Loucy (cell line): ENCODE data around the gene RIMBP2.

Experiments
- H2AFZ ChIP-seq: fragments of 200-600 bp; sonication (generic); 2 replicates; pipeline ENCODE4 v1.6.0; 2016; ENCODE audit warnings: antibody characterized with exemption, mild to moderate bottlenecking, low read length, moderate library complexity
- H3F3A ChIP-seq: fragments of 200-600 bp; 2 replicates; pipeline ENCODE4 v1.6.0; 2016; ENCODE audit warnings: antibody characterized with exemption, low read depth, mild to moderate bottlenecking
- H3K27me3 ChIP-seq: fragments of 200-600 bp; sonication (generic); 2 replicates; pipeline ENCODE4 v1.6.1; 2014; ENCODE audit warnings: low read length, mild to moderate bottlenecking; ENCODE audit not compliant: insufficient read depth, poor library complexity, severe bottlenecking
- H3K36me3 ChIP-seq: fragments of 200-600 bp; sonication (generic); 2 replicates; pipeline ENCODE4 v1.6.1; 2016; ENCODE audit warnings: low read length; ENCODE audit not compliant: insufficient read depth
- H3K4me1 ChIP-seq: fragments of 200-600 bp; sonication (generic); 2 replicates; pipeline ENCODE4 v1.5.1; 2014; ENCODE audit warnings: low read length, mild to moderate bottlenecking; ENCODE audit not compliant: insufficient read depth, poor library complexity, severe bottlenecking
- H3K4me2 ChIP-seq: fragments of 200-600 bp; sonication (generic); 2 replicates; pipeline ENCODE4 v1.6.0; 2014; ENCODE audit warnings: antibody characterized with exemption, low read length, low read depth, mild to moderate bottlenecking; ENCODE audit not compliant: poor library complexity, severe bottlenecking
- H3K4me3 ChIP-seq: fragments of 200-600 bp; sonication (generic); 2 replicates; pipeline ENCODE4 v1.5.1; 2014; ENCODE audit warnings: low read length, mild to moderate bottlenecking, mixed read lengths; ENCODE audit not compliant: poor library complexity, severe bottlenecking
- H3K79me2 ChIP-seq: fragments of 200-600 bp; sonication (generic); 2 replicates; pipeline ENCODE4 v1.6.1; 2014; ENCODE audit warnings: low read length; ENCODE audit not compliant: insufficient read depth
- H3K9ac ChIP-seq: fragments of 200-600 bp; sonication (generic); 2 replicates; pipeline ENCODE4 v1.6.0; 2014; ENCODE audit warnings: mild to moderate bottlenecking, low read depth, low read length, moderate library complexity; ENCODE audit not compliant: poor library complexity, severe bottlenecking
- H3K9me2 ChIP-seq: fragments of 200-600 bp; sonication (generic); replicated peaks from 2 replicates; pipeline ENCODE4 v1.6.1; 2016; ENCODE audit warnings: low read depth, low read length, mixed read lengths
- H3K9me3 ChIP-seq: fragments of 200-600 bp; sonication (generic); 2 replicates; pipeline ENCODE4 v1.6.1; 2014; ENCODE audit warnings: mild to moderate bottlenecking, antibody characterized with exemption, low read length, low read depth; ENCODE audit not compliant: insufficient read depth
- H4K20me1 ChIP-seq: fragments of 200-600 bp; sonication (generic); 2 replicates; pipeline ENCODE4 v1.6.0; 2014; ENCODE audit warnings: antibody characterized with exemption, low read length, mild to moderate bottlenecking; ENCODE audit not compliant: insufficient read depth, poor library complexity, severe bottlenecking
- EZH2phosphoT487 ChIP-seq: fragments of 200-600 bp; IDR thresholded peaks from 2 replicates; pipeline ENCODE4 v1.6.1; 2018; ENCODE audit warnings: antibody characterized with exemption, mild to moderate bottlenecking, moderate library complexity, borderline replicate concordance
- TF ChIP-seq, protein P1 (sequence below): fragments of 200-600 bp; sonication (generic); conservative IDR thresholded peaks from 2 replicates; pipeline ENCODE4 v1.5.1; 2014; ENCODE audit warnings: mild to moderate bottlenecking, antibody characterized with exemption, low read length

Gene RIMBP2

DNA sequence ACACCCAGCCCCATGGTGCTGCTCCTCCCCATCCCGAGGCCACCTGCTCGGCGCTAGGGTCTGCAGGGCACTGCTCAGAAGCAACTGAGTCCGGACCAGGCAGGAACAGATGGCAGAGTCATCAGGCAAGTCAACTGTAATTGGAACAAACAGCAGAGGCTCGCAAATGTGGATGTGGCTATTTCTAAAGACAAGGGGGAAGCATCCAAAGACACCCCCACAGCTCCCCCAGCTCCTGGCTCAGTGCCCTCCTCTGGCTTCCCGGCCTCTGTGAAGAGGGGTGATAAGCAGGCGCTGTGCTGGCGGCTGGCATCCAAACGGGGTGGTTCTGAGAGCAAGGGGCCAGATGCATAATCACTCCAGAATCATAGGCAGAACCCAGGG is 252.8 kb downstream of the RIMBP2 start:
- H3K27me3 ChIP-seq, result no peaks in the 10 kb centered on the region
- H3F3A ChIP-seq, result no peaks in the 10 kb centered on the region
- TF ChIP-seq, protein P1, sequence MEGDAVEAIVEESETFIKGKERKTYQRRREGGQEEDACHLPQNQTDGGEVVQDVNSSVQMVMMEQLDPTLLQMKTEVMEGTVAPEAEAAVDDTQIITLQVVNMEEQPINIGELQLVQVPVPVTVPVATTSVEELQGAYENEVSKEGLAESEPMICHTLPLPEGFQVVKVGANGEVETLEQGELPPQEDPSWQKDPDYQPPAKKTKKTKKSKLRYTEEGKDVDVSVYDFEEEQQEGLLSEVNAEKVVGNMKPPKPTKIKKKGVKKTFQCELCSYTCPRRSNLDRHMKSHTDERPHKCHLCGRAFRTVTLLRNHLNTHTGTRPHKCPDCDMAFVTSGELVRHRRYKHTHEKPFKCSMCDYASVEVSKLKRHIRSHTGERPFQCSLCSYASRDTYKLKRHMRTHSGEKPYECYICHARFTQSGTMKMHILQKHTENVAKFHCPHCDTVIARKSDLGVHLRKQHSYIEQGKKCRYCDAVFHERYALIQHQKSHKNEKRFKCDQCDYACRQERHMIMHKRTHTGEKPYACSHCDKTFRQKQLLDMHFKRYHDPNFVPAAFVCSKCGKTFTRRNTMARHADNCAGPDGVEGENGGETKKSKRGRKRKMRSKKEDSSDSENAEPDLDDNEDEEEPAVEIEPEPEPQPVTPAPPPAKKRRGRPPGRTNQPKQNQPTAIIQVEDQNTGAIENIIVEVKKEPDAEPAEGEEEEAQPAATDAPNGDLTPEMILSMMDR, result no peak
- TF ChIP-seq EZH2phosphoT487, result no peak
- H4K20me1 ChIP-seq, result no peaks in the 10 kb centered on the region
- no peak overlapping the region for H3K9ac ChIP-seq
- H3K4me2 ChIP-seq, result no peak overlapping the region
- no peaks in the 10 kb centered on the region for H3K9me2 ChIP-seq
- peaks cover 13% of the 10 kb centered on the region; the same call in 1 of the 2 replicates for H3K9me3 ChIP-seq
- no peak overlapping the region for H3K4me3 ChIP-seq
- H2AFZ ChIP-seq, result no peak overlapping the region
- H3K36me3 ChIP-seq, result no peaks in the 10 kb centered on the region
- no peaks in the 10 kb centered on the region for H3K79me2 ChIP-seq
- H3K4me1 ChIP-seq, result no peaks in the 10 kb centered on the region

GRCh38 chr12:130462558-130463274 is 253.4 kb downstream of the RIMBP2 start:
- H3K4me3 ChIP-seq, result no peak overlapping the region
- no peak for TF ChIP-seq EZH2phosphoT487
- TF ChIP-seq, protein P1, result no peak
- H3F3A ChIP-seq, result no peaks in the 10 kb centered on the region
- no peaks in the 10 kb centered on the region for H3K9me2 ChIP-seq
- H3K27me3 ChIP-seq, result no peaks in the 10 kb centered on the region
- H2AFZ ChIP-seq, result no peak overlapping the region
- H3K36me3 ChIP-seq, result no peaks in the 10 kb centered on the region
- H3K4me1 ChIP-seq, result no peaks in the 10 kb centered on the region
- peaks cover 9% of the 10 kb centered on the region; the same call in 1 of the 2 replicates for H3K9me3 ChIP-seq
- no peak overlapping the region for H3K9ac ChIP-seq
- no peaks in the 10 kb centered on the region for H4K20me1 ChIP-seq
- H3K79me2 ChIP-seq, result no peaks in the 10 kb centered on the region
- H3K4me2 ChIP-seq, result no peak overlapping the region

DNA sequence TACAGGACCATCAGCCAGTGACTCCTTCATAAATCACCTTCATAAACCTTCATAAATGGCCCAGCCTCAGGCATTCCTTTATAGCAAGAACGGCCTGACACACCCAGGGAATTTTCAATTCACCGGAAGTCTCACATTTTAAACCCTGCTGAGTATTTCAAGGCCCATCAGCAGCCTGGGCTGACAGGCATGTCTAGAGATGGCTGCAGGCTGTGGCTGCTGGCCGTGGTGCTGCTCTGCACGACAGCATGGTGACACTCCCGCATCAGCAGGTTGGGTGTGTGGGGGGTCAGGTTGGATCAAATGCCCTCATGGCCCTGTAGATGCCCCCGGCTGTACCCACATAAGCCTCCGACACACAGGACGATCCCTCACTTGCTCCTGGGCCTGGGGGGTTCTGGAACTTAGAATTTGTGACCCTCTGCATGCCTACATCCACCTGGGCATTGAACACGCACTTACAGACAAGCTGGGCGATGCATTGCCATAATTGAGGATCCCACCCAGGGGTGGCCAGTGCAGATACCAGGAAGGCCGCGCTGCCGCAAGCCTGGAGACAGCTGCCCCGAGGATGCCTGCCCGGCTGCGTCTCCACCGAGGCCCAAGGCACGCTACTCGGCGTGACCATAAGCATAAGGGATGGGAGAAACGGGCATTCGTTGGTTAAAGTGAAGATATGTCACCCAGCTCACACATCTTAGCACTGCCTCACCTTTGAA is 254.1 kb downstream of the RIMBP2 start:
- no peaks in the 10 kb centered on the region for H3K36me3 ChIP-seq
- TF ChIP-seq, protein P1, result no peak
- TF ChIP-seq EZH2phosphoT487, result no peak
- no peak overlapping the region for H3K4me3 ChIP-seq
- no peaks in the 10 kb centered on the region for H3K79me2 ChIP-seq
- H2AFZ ChIP-seq, result no peak overlapping the region
- H3K9me3 ChIP-seq, result peaks cover 7% of the 10 kb centered on the region; the same call in 1 of the 2 replicates
- H3K4me1 ChIP-seq, result no peaks in the 10 kb centered on the region
- no peak overlapping the region for H3K9ac ChIP-seq
- no peaks in the 10 kb centered on the region for H3F3A ChIP-seq
- no peaks in the 10 kb centered on the region for H4K20me1 ChIP-seq
- no peaks in the 10 kb centered on the region for H3K27me3 ChIP-seq
- no peak overlapping the region for H3K4me2 ChIP-seq
- H3K9me2 ChIP-seq, result no peaks in the 10 kb centered on the region
